ENCODE measurements around the gene ACTG2. TPM values are rescaled to one million over a fixed set of nuclear protein-coding genes. Genes with fewer than 3 reads are reported as not detected.

The ACTG2 gene
- total RNA-seq, 4 donors from 2014 or later, result 171 to 1,273 (median 578) TPM

DNA sequence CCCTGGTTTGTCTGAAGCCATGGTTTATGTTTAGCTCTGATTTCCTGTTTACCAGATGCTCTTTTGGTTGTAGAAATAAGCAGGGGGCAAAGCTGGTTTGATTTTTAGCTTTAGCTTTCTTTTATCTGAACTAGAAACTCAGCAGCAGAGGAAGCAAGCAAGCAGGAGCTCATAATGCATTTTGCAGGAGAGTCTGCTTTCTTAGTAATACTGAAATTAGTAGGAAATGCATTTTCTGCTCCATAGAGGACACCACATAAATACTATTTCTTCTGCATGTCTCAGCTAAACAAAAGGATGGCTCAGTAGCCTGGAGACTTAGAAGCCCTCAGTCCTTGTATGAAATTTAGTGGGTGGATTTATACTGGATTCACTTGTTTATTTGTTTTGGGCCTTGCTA lies 57.0 kb downstream of the ACTG2 start:
- no peaks in the 10 kb centered on the region for H3K9me3 ChIP-seq
- no peaks in the 10 kb centered on the region for H3K27me3 ChIP-seq
- H3K27ac ChIP-seq, result no peak overlapping the region
- no peaks in the 10 kb centered on the region for H3K36me3 ChIP-seq
- intact Hi-C loops (cut with DNase I; ENCODE audit: low total_unique reads), result no loop called here
- no peaks in the 10 kb centered on the region for H3K4me1 ChIP-seq
- no peak for DNase-seq
- H3K4me3 ChIP-seq, result no peak overlapping the region
- TF ChIP-seq, protein P1, sequence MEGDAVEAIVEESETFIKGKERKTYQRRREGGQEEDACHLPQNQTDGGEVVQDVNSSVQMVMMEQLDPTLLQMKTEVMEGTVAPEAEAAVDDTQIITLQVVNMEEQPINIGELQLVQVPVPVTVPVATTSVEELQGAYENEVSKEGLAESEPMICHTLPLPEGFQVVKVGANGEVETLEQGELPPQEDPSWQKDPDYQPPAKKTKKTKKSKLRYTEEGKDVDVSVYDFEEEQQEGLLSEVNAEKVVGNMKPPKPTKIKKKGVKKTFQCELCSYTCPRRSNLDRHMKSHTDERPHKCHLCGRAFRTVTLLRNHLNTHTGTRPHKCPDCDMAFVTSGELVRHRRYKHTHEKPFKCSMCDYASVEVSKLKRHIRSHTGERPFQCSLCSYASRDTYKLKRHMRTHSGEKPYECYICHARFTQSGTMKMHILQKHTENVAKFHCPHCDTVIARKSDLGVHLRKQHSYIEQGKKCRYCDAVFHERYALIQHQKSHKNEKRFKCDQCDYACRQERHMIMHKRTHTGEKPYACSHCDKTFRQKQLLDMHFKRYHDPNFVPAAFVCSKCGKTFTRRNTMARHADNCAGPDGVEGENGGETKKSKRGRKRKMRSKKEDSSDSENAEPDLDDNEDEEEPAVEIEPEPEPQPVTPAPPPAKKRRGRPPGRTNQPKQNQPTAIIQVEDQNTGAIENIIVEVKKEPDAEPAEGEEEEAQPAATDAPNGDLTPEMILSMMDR (IDR thresholded peaks at IDR 0.05), result no peak
- no peak for TF ChIP-seq POLR2A (IDR thresholded peaks at IDR 0.05)

DNA sequence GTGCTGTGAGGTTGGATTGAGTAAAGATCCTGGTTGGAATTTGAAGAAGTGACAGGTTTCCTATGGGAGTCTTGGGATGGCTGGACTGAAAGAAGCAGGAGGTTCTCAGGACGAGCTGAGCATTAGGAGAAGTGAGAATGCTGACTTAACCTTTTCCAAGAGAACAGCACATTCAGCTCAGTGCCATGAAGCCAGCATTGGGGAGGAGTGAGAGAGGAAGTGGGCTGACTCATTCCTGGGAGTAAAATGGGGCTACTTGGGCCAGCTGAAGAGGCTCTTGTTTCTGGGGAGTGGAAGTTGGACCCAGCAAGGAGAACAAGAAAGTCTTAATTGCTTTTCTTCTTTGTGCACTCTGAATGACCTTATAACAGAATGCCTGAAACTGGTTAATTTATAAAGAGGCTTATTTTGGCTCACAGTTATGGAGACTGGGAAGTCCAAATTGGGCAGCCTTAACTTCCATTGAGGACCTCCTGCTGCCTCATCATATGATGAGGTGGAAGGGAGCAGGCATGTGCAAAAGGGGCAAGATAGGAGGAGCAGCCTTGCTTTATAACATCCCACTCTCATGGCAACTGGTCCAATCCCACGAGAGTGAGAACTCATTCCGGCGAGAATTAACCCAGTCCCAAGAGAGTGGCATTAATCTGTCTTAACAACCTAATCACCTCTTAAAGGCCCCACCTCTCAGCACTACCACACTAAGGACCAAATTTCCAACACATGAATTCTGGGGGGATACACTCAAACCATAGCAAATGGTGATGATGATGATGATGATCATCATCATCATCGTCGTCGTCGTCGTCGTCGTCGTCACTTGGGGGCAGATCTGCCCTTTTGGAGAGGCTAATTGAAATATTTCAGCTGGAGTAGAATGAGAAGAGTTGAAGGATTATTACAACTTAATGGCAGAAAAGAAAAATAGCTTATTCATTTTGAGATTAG lies 60.0 kb downstream of the ACTG2 start:
- H3K27ac ChIP-seq, result no peak overlapping the region

DNA sequence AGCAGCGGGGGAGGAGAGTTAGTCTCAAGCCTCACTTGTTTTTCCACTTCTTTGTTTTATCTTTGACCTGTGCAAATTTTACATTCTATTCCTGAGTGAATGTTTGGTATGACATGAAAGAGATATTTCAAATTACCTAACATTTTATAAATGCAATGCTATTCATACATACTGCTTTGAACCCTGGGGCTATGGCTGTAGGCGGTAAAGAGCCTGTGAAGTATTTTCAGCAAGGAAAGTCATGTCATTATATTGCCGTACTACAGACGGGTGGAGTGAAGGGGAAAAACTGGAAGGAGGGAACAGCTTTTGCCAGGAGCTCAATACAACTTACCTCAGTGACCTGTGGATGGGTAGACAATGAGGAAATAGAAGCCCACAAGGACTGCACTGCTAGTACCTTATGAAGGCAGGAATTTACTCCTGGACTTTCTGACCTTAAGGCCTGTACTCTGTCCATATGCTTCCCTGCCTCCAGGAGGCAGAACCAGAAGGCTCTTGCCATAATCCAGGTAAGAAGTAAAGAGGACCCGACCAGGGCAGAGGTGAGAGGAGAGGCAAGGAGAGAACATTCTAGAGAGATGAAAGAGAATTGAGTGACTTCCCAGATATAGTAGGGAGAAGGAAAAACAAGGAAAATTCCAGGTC lies 63.5 kb downstream of the ACTG2 start:
- no peaks in the 10 kb centered on the region for H3K4me1 ChIP-seq
- no peaks in the 10 kb centered on the region for H3K27me3 ChIP-seq
- no peak overlapping the region for H3K4me3 ChIP-seq
- DNase-seq, result no peak
- intact Hi-C loops (cut with DNase I; ENCODE audit: low total_unique reads), result no loop called here
- H3K9me3 ChIP-seq, result no peaks in the 10 kb centered on the region
- no peaks in the 10 kb centered on the region for H3K36me3 ChIP-seq
- H3K27ac ChIP-seq, result no peak overlapping the region
- TF ChIP-seq, protein P1 (IDR thresholded peaks at IDR 0.05), result no peak
- TF ChIP-seq POLR2A (IDR thresholded peaks at IDR 0.05), result no peak

More for the DNA sequence above, 60.0 kb downstream of the ACTG2 start:
- H3K27me3 ChIP-seq, result no peaks in the 10 kb centered on the region
- intact Hi-C loops (cut with DNase I; ENCODE audit: low total_unique reads), result no loop called here
- no peak overlapping the region for H3K4me3 ChIP-seq
- no peaks in the 10 kb centered on the region for H3K4me1 ChIP-seq
- TF ChIP-seq, protein P1 (IDR thresholded peaks at IDR 0.05), result no peak
- no peak for TF ChIP-seq POLR2A (IDR thresholded peaks at IDR 0.05)
- H3K36me3 ChIP-seq, result no peaks in the 10 kb centered on the region
- no peak for DNase-seq
- no peaks in the 10 kb centered on the region for H3K9me3 ChIP-seq

DNA sequence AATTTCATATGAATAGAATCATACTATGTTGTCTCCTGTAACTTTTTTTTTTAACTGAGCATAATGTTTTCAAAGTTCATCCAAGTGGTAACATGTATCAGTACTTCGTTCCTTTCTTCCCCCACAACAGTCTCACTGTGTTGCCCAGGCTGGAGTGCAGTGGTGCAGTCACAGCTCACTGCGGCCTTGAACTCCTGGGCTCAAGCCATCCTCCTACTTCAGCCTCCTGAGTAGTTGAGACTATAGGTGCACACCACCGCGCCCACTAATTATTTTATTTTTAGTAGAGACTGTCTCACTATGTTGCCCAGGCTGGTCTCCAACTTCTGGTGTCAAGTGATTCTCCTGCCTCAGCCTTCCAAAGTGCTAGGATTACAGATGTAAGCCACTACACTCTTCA lies 68.5 kb downstream of the ACTG2 start:
- H3K4me1 ChIP-seq, result no peaks in the 10 kb centered on the region
- no peak overlapping the region for H3K27ac ChIP-seq
- H3K27me3 ChIP-seq, result no peaks in the 10 kb centered on the region
- H3K36me3 ChIP-seq, result no peaks in the 10 kb centered on the region
- intact Hi-C loops (cut with DNase I; ENCODE audit: low total_unique reads), result no loop called here
- no peak overlapping the region for H3K4me3 ChIP-seq
- no peaks in the 10 kb centered on the region for H3K9me3 ChIP-seq
- no peak for DNase-seq
- no peak for TF ChIP-seq POLR2A (IDR thresholded peaks at IDR 0.05)

DNA sequence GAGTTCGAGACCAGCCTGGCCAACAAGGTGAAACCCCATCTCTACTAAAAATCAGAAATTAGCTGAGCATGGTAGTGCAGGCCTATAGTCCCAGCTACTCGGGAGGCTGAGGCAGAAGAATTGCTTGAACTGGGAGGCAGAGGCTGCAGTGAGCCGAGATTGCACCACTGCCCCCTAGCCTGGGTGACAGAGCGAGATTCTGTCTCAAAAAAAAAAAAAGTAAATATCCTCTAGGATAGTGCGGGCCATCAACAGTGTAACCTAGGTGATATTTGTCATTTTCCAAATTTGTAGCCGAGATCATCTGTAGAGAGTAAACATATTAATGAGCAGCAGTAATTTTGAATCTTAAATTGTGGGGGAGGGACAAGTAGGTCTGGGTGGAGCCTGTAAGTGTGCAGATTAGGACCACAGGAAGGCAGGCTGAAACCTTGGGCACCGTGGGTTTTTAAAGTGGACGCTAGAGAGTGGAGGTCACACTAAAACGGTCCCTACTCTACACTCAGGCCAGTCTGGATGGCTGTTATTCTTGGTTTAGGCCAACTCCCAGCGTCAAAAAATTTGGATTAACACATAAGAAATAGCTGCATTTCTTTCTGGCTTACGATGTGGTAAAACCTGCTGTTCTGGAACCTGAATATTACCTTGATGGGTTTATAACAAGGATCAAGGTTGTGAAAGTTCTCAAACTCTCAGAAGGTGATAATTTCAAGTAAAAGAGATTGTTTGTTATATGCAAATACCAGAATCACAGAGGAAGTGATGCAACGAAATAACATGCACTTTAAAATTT lies 69.2 kb downstream of the ACTG2 start:
- TF ChIP-seq, protein P1 (IDR thresholded peaks at IDR 0.05), result no peak
- TF ChIP-seq POLR2A (IDR thresholded peaks at IDR 0.05), result no peak
- H3K9me3 ChIP-seq, result no peaks in the 10 kb centered on the region

More for the DNA sequence above, 69.2 kb downstream of the ACTG2 start:
- Histone ChIP-seq H3K36me3 (no peaks in the 10 kb centered on the region), H3K27me3 (no peaks in the 10 kb centered on the region), H3K4me3 (no peak overlapping the region), H3K4me1 (no peaks in the 10 kb centered on the region), H3K27ac (no peak overlapping the region)
- DNase-seq, result no peak
- intact Hi-C loops (cut with DNase I; ENCODE audit: low total_unique reads), result no loop called here

Measured in uterus (tissue), 4 donors.